PC-3 (cell line): ENCODE results near the gene DACT2. TPM values are rescaled to one million over a fixed set of nuclear protein-coding genes. Genes with fewer than 3 reads are reported as not detected.

Experiments used
- ATAC-seq: fragments of 200-7000 bp; cut with Tn5 transposase; 2 replicates; pipeline ENCODE4 v1.9.1; 2020; ENCODE audit warnings: mild to moderate bottlenecking, moderate library complexity
- BruUV-seq: library from RNA; stranded (reverse); fragments of 400-500 nt; replicated peaks from 2 replicates; lab custom pipeline; 2021; lab: Mats Ljungman, UMichigan
- CTCF ChIA-PET: fragments of 300-600 bp; sonication (Branson Sonifier 250); formaldehyde crosslinking; loops from one replicate; lab custom pipeline; 2022; ENCODE audit warnings: antibody characterized with exemption; lab: Charles Lee
- POLR2A ChIA-PET: fragments of 300-600 bp; sonication (Branson Sonifier 250); formaldehyde crosslinking; loops from one replicate; lab custom pipeline; 2022; ENCODE audit warnings: antibody characterized with exemption; ENCODE audit not compliant: unreplicated experiment; lab: Charles Lee
- DNase-seq: peaks from one replicate; pipeline ENCODE4 v3.0.0-alpha.2; 2015
- H2AFZ ChIP-seq: fragments of 300-600 bp; sonication (generic); 2 replicates; pipeline ENCODE4 v1.6.0; 2016; ENCODE audit warnings: antibody characterized with exemption, low read length
- H3F3A ChIP-seq: fragments of 300-600 bp; sonication (generic); one replicate; pipeline ENCODE4 v1.6.0; 2017; ENCODE audit warnings: antibody characterized with exemption, low read length, control low read depth, mild to moderate bottlenecking; ENCODE audit not compliant: unreplicated experiment
- H3K27ac ChIP-seq: fragments of 300-600 bp; sonication (generic); 2 replicates; pipeline ENCODE4 v1.5.1; 2016; ENCODE audit warnings: mild to moderate bottlenecking, low read length
- H3K27me3 ChIP-seq: fragments of 300-600 bp; sonication (generic); 2 replicates; pipeline ENCODE4 v1.6.1; 2016; ENCODE audit warnings: low read length, mixed read lengths
- H3K36me3 ChIP-seq: fragments of 300-600 bp; sonication (generic); 2 replicates; pipeline ENCODE4 v1.6.1; 2016; ENCODE audit warnings: low read depth, mixed run types, low read length, mixed read lengths
- H3K4me1 ChIP-seq: fragments of 300-600 bp; sonication (generic); 2 replicates; pipeline ENCODE4 v1.5.1; 2016; ENCODE audit warnings: low read length; ENCODE audit not compliant: insufficient read depth
- H3K4me2 ChIP-seq: fragments of 300-600 bp; sonication (generic); 2 replicates; pipeline ENCODE4 v1.6.0; 2016; ENCODE audit warnings: low read length
- H3K4me3 ChIP-seq: fragments of 300-600 bp; sonication (generic); 2 replicates; pipeline ENCODE4 v1.5.1; 2016; ENCODE audit warnings: mild to moderate bottlenecking, low read length, mixed read lengths
- H3K79me2 ChIP-seq: fragments of 300-600 bp; sonication (generic); 2 replicates; pipeline ENCODE4 v1.6.1; 2017; ENCODE audit warnings: low read length, mixed read lengths
- H3K9ac ChIP-seq: fragments of 300-600 bp; sonication (generic); 2 replicates; pipeline ENCODE4 v1.6.0; 2016; ENCODE audit warnings: mild to moderate bottlenecking, low read length
- H3K9me2 ChIP-seq: fragments of 300-600 bp; sonication (generic); replicated peaks from 2 replicates; pipeline ENCODE4 v1.6.1; 2016; ENCODE audit warnings: mixed run types, low read length, mixed read lengths
- H3K9me3 ChIP-seq: fragments of 300-600 bp; sonication (generic); 2 replicates; pipeline ENCODE4 v1.6.1; 2016; ENCODE audit warnings: low read length, mixed read lengths
- H4K20me1 ChIP-seq: fragments of 300-600 bp; sonication (generic); 2 replicates; pipeline ENCODE4 v1.6.1; 2016; ENCODE audit warnings: low read length, mixed read lengths
- CTCF ChIP-seq: fragments of 300-600 bp; sonication (generic); conservative IDR thresholded peaks from 2 replicates; pipeline ENCODE4 v1.5.1; 2017; ENCODE audit warnings: antibody characterized with exemption, low read depth, mild to moderate bottlenecking, low read length
- EZH2 ChIP-seq: fragments of 300-600 bp; sonication (generic); IDR thresholded peaks from one replicate; pipeline ENCODE4 v1.6.1; 2017; ENCODE audit warnings: antibody characterized with exemption, mild to moderate bottlenecking, low read length; ENCODE audit not compliant: unreplicated experiment
- EZH2phosphoT487 ChIP-seq: fragments of 300-600 bp; sonication (generic); IDR thresholded peaks from 2 replicates; pipeline ENCODE4 v1.6.1; 2018; ENCODE audit warnings: mild to moderate bottlenecking, antibody characterized with exemption, low read length, borderline replicate concordance
- intact Hi-C: fragments of 100-400 bp; cut with micrococcal nuclease; formaldehyde crosslinking; loops from 2 replicates; pipeline ENCODE4 v1.9.0; 2023
- total RNA-seq: library from RNA; depleted of rRNA; stranded (reverse); fragments of >200 nt; gene quantifications from 2 replicates; pipeline ENCODE4 v1.2.3, GENCODE V29; 2014

Gene DACT2
- total RNA-seq, 1 experiment from 2014 or later, result not detected

- Histone ChIP-seq H3K36me3 (no peaks in the 10 kb centered on the region), H3K27me3 (peaks cover 19% of the 10 kb centered on the region; the same call in 1 of the 2 replicates), H3K4me1 (no peaks in the 10 kb centered on the region), H3K27ac (no peak overlapping the region), H2AFZ (no peak overlapping the region), H4K20me1 (no peaks in the 10 kb centered on the region), H3K4me2 (no peak overlapping the region), H3K9me3 (no peaks in the 10 kb centered on the region), H3K79me2 (no peaks in the 10 kb centered on the region), H3K9ac (no peak overlapping the region), H3K9me2 (no peaks in the 10 kb centered on the region), H3F3A (no peaks in the 10 kb centered on the region), H3K4me3 (no peak overlapping the region)
- no TSS peak for BruUV-seq
- ChIA-PET POLR2A (no interaction called here), CTCF (no interaction called here)
- DNase-seq, result no peak
- no peak for ATAC-seq
- no peak for TF ChIP-seq EZH2
- no peak for TF ChIP-seq EZH2phosphoT487
- no peak for TF ChIP-seq CTCF
- intact Hi-C loops, result no loop called here
Observed at GRCh38 chr6:168363811-168364792, 44.5 kb upstream of the DACT2 start.

GRCh38 chr6:168363302-168363701 lies 43.7 kb upstream of the DACT2 start:
- no peak for TF ChIP-seq EZH2phosphoT487
- TF ChIP-seq EZH2, result no peak
- no peak for TF ChIP-seq CTCF

More at GRCh38 chr6:168363302-168363701, 43.7 kb upstream of the DACT2 start:
- no peak for DNase-seq
- ChIA-PET CTCF (no interaction called here), POLR2A (no interaction called here)
- no TSS peak for BruUV-seq
- H3K27me3 ChIP-seq, result peaks cover 11% of the 10 kb centered on the region; the same call in 1 of the 2 replicates
- H3K4me1 ChIP-seq, result no peaks in the 10 kb centered on the region
- H3F3A ChIP-seq, result no peaks in the 10 kb centered on the region
- H3K4me2 ChIP-seq, result no peak overlapping the region
- no peak for ATAC-seq
- no peaks in the 10 kb centered on the region for H3K9me3 ChIP-seq
- no peaks in the 10 kb centered on the region for H3K9me2 ChIP-seq
- H4K20me1 ChIP-seq, result no peaks in the 10 kb centered on the region
- intact Hi-C loops, result no loop called here
- H3K4me3 ChIP-seq, result no peak overlapping the region
- no peaks in the 10 kb centered on the region for H3K79me2 ChIP-seq
- H3K27ac ChIP-seq, result no peak overlapping the region
- H2AFZ ChIP-seq, result no peak overlapping the region
- no peak overlapping the region for H3K9ac ChIP-seq
- no peaks in the 10 kb centered on the region for H3K36me3 ChIP-seq
